CD4-positive, alpha-beta T cell treated with Interleukin-15 for 4 hours (primary cell): ENCODE data around the gene CREB3.

Experiments
- DNase-seq: peaks from one replicate; pipeline ENCODE4 v3.0.0-alpha.2; 2020; ENCODE audit warnings: low spot score

The CREB3 gene

DNA sequence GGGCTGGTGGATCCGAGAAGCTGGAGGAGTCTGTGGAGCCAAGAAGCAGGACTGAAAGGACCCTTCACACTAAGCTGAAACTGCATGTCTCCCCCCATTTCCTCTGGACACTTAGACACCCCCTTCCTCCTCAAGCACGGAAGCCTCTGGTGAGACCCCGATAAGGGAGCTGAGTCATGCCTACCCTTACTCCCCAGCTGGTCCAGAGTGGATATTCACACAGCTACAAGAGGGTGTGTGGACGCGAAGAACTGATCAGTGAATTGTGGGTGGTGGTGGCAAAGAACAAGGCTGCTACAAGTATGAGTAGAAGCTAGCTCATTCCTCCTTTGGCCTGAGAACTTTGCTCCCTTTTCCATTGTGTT lies 4.8 kb upstream of the CREB3 start:
- no peak for DNase-seq

- peak; percentile 31 for DNase-seq
Observed at GRCh38 chr9:35728041-35728971, 4.2 kb upstream of the CREB3 start.

- no peak for DNase-seq
Observed at GRCh38 chr9:35729101-35729500, 3.4 kb upstream of the CREB3 start.

DNA sequence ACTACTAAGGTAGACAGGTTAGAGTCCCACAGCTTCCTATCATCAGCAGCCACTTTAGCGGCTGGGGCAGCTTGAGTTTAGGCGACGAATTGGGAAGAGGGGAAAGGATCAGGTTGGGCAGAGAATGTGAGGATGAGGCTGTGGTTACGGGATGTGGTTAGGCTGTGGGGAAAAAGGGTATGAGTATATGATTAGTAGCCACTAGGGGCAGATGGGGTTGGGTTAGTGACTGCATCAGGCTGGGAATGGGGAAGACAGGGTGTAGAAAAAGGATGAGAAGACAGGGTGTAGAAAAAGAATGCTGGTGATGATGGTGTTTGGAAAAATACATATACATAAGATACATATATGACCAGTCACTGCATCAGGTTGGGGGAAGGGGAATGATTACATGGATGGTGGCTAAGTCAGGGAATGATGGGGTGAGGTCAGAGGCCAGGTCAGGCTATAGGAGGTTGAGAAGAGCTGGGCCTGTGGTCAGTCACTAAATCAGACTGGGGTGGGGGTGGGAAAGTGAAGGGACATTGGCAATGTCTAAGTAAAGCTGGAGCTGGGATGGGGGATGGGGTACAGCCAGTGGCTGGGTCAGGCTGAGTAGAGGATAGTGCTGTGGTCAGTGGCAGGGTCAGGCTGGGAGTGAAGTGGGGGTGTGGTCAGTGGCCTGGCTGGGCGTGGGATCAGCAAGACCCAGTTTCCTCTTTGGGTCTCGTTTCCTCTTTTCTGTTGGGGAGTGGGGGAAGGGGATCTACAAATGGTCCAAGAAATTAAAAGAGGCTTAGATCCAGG lies 2.6 kb upstream of the CREB3 start:
- DNase-seq = peak; percentile 44

DNA sequence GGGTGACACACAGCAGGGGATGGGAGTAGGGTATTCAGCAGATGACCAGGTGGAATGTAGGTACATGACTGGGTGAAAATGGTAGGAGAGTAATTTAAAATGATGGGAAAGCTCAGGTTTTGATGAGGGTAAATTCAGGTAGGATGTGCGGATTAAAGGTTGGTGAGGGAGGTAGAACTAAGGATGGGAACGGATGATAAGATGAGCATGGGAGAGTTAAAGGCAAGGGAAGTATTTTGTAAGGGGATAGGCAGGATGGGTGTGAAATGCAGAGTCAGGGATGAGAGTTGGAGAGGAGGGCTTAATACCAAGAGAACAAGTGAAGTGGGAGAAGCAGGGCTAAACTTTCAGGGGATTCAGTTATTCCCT lies 2.0 kb upstream of the CREB3 start:
- no peak for DNase-seq

DNA sequence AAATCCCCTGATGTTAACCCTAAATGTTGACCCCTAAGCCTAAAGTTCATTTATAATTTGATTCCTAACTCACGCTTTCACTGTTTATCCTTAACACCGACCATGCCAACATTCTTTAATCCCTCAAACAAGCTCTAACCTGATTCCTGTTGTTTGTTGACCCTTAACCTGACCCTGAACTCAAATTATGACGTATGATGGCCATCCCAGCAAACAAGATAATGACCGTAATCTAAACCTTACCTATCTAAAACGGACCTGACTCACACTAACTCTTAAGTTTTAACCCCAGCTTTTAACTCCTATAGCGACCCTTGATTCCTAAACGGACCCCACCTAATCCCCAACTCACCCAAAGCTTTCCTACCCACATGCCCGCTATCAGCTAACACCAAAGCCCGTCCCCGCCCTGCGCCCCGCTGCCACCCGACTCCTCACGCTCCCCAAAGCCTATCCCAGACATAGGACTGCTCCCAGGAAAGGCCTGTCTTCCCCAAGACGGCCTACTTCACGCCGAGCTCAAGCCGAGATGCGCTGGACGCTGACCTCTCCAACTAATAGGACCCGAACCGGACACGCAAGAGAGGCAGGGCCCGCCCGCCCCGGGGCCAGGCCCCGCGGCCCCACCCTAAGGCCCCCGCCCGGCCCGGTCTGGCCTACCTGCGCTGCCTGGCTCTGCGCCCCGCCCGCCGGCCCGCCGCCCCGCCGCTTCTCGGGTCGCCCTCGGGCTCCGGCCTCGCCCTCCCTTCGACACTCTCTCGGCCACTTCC lies 866 bp upstream of the CREB3 start:
- peak; percentile 16 for DNase-seq

DNA sequence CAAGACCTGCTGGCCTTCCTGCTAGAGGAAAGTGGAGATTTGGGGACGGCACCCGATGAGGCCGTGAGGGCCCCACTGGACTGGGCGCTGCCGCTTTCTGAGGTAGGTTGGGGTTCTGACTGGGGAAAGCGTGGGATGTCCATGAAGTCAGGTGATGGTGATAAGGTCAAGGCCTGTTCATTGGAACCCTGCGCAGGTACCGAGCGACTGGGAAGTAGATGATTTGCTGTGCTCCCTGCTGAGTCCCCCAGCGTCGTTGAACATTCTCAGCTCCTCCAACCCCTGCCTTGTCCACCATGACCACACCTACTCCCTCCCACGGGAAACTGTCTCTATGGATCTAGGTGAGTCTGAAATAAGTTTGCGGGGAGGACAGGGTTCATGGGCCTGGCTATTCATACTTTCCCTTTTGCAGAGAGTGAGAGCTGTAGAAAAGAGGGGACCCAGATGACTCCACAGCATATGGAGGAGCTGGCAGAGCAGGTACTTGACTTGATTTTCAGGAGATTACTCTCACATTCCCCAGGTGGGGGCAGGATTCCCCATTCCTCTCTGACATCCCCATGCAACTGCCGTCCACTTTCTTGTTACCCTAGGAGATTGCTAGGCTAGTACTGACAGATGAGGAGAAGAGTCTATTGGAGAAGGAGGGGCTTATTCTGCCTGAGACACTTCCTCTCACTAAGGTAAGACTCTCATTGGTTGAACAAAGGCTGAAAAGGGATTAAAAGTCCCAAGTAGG lies 505 bp downstream of the CREB3 start:
- DNase-seq = no peak

DNA sequence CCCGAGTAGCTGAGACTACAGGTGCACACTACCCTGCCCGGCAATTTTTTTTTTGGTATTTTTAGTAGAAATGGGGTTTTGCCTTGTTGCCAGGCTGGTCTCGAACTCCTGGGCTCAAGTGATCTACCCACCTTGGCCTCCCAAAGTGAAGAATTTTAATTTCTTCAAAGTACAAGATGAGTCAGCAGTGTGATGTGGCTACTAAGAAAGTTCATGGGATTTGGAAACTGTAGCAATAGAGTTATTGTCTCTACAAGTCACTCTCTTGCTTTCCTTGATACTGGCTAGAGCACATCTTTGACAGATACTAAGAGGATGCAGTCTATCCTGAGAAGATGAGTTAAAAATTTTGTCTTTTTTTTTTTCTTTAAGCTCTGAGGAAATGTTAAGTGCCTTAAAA lies 1.6 kb downstream of the CREB3 start:
- no peak for DNase-seq

- peak; percentile 76 for DNase-seq
Observed at GRCh38 chr9:35736201-35736633, 3.8 kb downstream of the CREB3 start.

DNA sequence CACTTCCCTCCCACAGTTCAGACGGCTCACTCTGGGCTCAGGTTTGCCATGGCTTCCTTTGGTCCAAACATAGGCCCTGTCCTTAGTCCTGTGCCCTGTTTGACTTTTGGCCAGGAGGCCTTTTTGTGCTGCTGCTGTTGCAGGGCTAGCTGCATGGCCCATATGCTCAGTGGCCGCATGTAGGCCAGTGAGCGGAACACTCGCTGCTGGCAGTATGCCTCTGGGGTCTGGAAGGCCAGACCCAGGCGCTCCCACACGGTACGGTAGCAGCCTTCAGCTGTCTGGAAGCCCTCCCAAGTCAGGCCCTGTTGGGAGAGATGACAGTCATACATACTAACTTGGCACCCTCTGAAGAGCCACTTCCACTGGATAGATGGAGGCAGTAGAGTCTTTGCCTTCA lies 4.7 kb downstream of the CREB3 start:
- no peak for DNase-seq

- no peak for DNase-seq
Observed at GRCh38 chr9:35738186-35738585, 5.7 kb downstream of the CREB3 start.

- DNase-seq = no peak
Observed at GRCh38 chr9:35738924-35739323, 6.5 kb downstream of the CREB3 start.

DNA sequence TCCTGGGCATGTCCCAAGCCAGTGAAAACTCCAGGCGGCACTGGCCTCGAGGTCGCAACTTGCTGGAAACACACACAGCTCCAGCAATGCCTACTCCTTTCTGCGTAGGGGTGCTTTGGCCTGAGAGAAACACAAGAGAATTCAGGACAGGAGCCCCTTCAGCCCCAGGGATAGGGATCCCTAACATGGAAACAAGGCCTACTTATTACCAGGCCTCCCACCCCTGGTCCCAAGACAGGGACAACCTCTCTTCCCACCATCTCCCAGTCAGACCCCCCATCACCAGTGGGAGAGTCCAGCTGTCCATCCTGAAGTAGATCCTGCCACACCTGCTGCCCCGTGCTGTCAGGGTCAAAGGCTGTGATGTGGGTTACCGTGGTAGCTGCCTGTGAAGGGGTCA lies 7.8 kb downstream of the CREB3 start:
- no peak for DNase-seq

DNA sequence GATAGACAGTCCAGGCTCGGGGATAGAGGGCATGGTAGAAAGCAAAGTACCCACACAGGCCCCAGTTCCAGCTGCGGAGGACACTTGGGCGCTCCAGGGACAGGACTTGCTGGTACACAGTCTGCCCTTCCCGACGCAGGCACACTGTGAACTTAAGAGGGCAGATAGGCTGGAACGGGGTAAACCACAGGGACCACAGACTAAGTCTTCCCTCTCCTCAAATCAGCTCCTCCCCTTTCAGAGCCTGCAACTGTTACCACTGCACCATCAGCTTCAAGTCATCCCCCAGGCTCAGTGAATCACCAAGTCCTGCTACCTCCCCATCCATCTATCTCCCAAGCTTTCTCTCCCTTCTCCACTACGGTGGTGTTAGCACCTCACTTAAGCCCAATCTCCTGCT lies 9.3 kb downstream of the CREB3 start:
- no peak for DNase-seq

GRCh38 chr9:35743452-35743851 lies 11.0 kb downstream of the CREB3 start:
- DNase-seq = no peak

GRCh38 chr9:35743880-35744518 lies 11.5 kb downstream of the CREB3 start:
- DNase-seq = no peak

GRCh38 chr9:35745569-35745968 lies 13.1 kb downstream of the CREB3 start:
- DNase-seq = no peak

DNA sequence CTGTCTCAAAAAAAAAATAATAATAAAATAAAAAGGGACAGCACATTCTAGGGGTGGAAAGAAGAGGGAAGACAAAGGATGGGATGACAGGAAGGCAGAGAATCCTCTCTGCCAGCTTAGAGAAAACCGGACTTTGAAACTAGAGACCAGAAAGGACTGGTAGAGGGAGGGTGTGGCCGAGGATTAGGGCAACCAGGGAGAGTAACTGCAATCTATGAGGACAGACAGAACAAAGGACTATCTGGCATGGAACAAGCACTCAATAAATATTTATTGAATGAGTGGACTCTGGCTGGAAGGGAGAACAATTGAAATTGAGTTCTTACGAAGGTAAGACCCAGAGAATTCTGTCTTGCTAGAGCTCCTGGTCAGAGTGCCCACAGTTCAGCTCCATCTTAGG lies 14.1 kb downstream of the CREB3 start:
- no peak for DNase-seq

- DNase-seq = no peak
Observed at GRCh38 chr9:35748242-35748857, 15.9 kb downstream of the CREB3 start.

DNA sequence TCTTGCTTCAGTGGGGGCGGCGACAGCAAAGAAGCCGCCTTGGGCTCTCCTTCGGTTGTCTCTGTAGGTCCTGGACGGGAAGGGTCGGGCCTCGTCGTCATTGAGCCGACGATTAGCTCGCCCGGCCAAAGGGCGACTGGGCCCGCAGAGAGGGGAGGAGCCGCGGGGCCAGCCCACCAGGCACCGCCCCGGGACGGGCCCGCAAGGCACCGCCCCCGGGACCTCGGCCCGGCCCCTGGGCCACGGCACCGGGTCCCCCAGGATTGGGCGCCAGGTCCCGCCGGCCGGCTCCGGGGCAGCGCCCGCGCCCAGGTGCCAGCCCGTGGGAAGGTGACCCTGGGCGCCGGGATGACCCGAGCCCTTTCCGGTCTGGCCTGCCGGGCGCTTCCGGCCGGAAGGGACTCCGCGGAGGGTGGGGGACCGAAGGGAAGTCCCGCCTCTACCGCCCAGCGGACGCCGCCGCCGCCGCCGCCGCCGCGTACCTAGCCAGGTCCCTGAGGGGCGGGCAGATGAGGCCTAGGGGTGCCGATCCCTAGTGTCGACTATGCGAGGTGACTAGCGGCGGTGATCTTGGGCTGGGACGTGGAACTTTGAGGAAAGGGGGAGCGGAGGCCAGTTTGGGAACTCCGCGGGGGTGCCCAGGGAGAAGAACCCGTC lies 16.5 kb downstream of the CREB3 start, which contains the start of the genes GBA2 and RGP1:
GBA2 (minus strand) TSS at position 371 of the 657 bp plus-strand sequence. CDS start 524 bp downstream, outside the sequence.
RGP1 (plus strand) TSS at position 430 of the 657 bp plus-strand sequence. CDS start 469 bp downstream, outside the sequence.
- DNase-seq = peak; percentile 63
